Thoracic aorta (tissue), 2 donors: ENCODE measurements around the gene SUFU. TPM values are rescaled to one million over a fixed set of nuclear protein-coding genes. Genes with fewer than 3 reads are reported as not detected.

Source experiments
- ATAC-seq: fragments of 150-250 bp; one replicate; pipeline ENCODE4 v1.8.0; 2017; ENCODE audit warnings: low read depth; ENCODE audit not compliant: insufficient number of reproducible peaks, low FRiP score
- DNase-seq: peaks from one replicate; pipeline ENCODE4 v3.0.0-alpha.2; 2020; ENCODE audit warnings: low spot score
- H3K27ac ChIP-seq, 2 donors: fragments of 200-600 bp; sonication (generic); 1 replicate in 1 of 2; 2 replicates in 1 of 2; pipeline ENCODE4 v1.5.1; 2016; ENCODE audit warnings: mild to moderate bottlenecking in 2 of 2, moderate library complexity in 2 of 2
- H3K27me3 ChIP-seq: fragments of 200-600 bp; sonication (generic); replicated peaks from 2 replicates; pipeline ENCODE4 v1.6.0; 2016; ENCODE audit warnings: mild to moderate bottlenecking; ENCODE audit not compliant: insufficient read depth
- H3K36me3 ChIP-seq: fragments of 200-600 bp; sonication (generic); one replicate; pipeline ENCODE4 v1.5.1; 2016
- H3K4me1 ChIP-seq, 2 donors: fragments of 200-600 bp; sonication (generic); 1 replicate in 1 of 2; 2 replicates in 1 of 2; pipeline versions ENCODE4 v1.5.1 to v1.6.0; 2016; ENCODE audit warnings: low read depth in 2 of 2, mild to moderate bottlenecking in 1 of 2; ENCODE audit not compliant: control insufficient read depth in 1 of 2
- H3K4me3 ChIP-seq: fragments of 200-600 bp; sonication (generic); 2 replicates; pipeline ENCODE4 v1.5.1; 2016; ENCODE audit warnings: mild to moderate bottlenecking
- H3K9me3 ChIP-seq: fragments of 200-600 bp; sonication (generic); 2 replicates; pipeline ENCODE4 v1.5.1; 2016
- CTCF ChIP-seq: fragments of 200-600 bp; sonication (generic); IDR thresholded peaks from one replicate; pipeline ENCODE4 v1.5.1; 2019; ENCODE audit warnings: antibody characterized with exemption
- total RNA-seq, 2 donors: library from RNA; depleted of rRNA; stranded (reverse); fragments of >200 nt; gene quantifications; one replicate each; pipeline versions ENCODE4 v1.1.0 to v1.2.3, GENCODE V29; 2016

SUFU gene
- total RNA-seq, 2 donors from 2014 or later = 4.6 to 7.6 TPM

DNA sequence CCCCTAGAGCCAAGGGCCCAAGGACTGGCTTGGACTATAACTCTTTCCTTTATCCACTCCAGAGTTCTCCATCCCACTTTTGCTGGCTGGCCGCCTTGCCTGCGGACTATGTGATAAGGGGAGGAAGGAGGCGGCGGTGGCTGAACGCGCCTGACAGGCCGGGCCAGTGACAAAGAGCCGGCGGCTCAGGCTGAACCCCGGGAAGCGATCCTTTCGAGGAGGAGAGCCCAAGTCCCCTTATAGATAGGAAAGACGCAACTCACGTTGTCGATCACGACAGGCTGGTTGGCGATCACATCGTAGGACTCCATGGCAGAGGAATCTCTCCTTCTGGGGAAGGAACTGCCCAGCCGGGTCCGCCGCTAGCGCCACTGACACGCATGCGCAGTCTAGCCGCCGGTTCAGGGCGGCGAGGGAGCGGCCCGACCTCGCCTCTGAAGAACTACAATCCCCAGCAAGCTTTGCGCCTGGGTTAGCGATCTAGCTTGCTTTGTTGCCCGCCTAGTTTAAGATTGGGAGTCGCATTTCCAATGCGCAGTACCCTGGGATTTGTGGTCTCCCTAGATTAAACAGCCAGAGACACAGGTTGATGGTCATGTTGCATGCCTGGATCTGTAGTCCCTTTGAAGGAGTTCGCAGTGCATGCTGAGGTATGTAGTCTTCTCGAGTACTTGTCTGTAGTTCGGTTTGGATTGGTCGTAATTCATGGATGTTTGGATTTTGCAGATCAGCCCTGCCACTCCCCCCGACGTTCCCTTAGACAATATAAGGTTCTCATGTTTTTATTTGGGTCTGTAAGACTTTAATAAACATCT lies 1.2 kb upstream of the SUFU start, which contains the start of gene ACTR1A:
ACTR1A (minus strand) TSS at position 376 of the 815 bp plus-strand sequence; CDS start at position 311, 65 bp downstream.
- H3K36me3 ChIP-seq = no peaks in the 10 kb centered on the region
- H3K4me3 ChIP-seq = peak within 1 kb of the TSS; percentile 93
- peak; percentile 86 for ATAC-seq
- H3K9me3 ChIP-seq = no peaks in the 10 kb centered on the region
- peak; percentile 88 for DNase-seq
- TF ChIP-seq CTCF = no peak
- peaks cover 27 to 56% of the 10 kb centered on the region in 2 donors for H3K4me1 ChIP-seq
- peak within 1 kb of the TSS; percentile 90 to 95 for H3K27ac ChIP-seq
- H3K27me3 ChIP-seq = no peaks in the 10 kb centered on the region

GRCh38 chr10:102504179-102504975 lies 605 bp downstream of the SUFU start:
- ATAC-seq = no peak
- H3K4me1 ChIP-seq = peaks cover 26 to 41% of the 10 kb centered on the region in 2 donors

DNA sequence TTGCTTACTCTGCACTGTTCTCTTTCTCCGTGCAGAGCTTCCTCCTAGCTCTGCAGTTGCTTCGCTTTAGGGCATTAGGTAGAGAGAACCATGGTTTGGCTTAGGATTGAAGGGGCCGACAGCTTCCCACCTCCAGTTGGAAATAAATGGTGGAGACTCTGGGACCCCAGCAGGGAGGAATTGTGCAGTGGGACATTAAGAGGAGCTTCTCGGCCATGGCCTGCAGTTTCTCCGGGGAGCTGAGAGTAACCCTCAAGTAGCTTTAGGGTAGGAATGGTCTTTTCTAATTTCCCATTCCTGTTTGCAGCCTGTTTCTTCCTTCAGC lies 1.2 kb downstream of the SUFU start:
- peaks cover 9% of the 10 kb centered on the region for H3K36me3 ChIP-seq
- no peaks in the 10 kb centered on the region for H3K9me3 ChIP-seq
- no peaks in the 10 kb centered on the region for H3K27me3 ChIP-seq
- peak overlapping the region; percentile 93 for H3K4me3 ChIP-seq
- H3K4me1 ChIP-seq = peaks cover 25 to 40% of the 10 kb centered on the region in 2 donors
- DNase-seq = no peak
- no peak for TF ChIP-seq CTCF
- no peak for ATAC-seq
- H3K27ac ChIP-seq = peak overlapping the region; percentile 55 to 68

More at GRCh38 chr10:102504179-102504975, 605 bp downstream of the SUFU start:
- H3K4me3 ChIP-seq = peak overlapping the region; percentile 93
- peaks cover 4% of the 10 kb centered on the region for H3K36me3 ChIP-seq
- peak overlapping the region; percentile 55 to 68 for H3K27ac ChIP-seq
- no peak for DNase-seq
- H3K27me3 ChIP-seq = no peaks in the 10 kb centered on the region
- no peaks in the 10 kb centered on the region for H3K9me3 ChIP-seq
- no peak for TF ChIP-seq CTCF

DNA sequence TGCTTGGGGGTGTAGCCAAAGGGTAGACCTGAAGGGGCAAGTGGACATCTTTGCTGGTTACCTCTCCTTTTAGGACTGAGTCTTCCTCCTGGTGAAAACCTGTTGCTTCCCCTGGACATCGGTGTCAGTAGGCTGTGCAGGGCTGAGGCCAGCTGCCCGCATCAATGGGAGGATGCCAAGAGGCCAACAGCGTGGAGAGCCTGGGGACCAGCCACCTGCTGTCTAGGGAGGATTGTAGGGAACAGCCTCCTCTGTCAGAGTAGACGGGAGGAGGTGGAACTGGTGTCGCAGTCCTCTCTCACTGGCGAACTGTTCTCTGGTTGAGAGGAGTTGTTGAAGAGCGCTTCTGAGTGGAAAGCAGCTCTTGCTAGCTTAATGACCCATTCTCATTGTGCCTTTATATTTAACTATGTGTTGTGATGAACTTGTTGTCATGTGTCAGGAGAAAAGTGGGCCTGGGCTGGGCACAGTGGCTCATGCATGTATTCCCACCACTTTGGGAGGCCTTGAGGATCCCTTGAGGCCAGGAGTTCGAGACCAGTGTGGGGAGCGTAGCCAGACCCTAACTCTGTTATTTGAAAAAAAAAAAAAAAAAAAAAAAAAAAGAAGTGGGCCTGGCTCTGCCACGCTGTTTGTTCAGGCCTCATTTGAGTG lies 1.8 kb downstream of the SUFU start:
- no peak for DNase-seq
- H3K27ac ChIP-seq = no peak overlapping the region

More for the DNA sequence above, 1.8 kb downstream of the SUFU start:
- peaks cover 9% of the 10 kb centered on the region for H3K36me3 ChIP-seq
- H3K4me1 ChIP-seq = peaks cover 24 to 38% of the 10 kb centered on the region in 2 donors
- H3K9me3 ChIP-seq = no peaks in the 10 kb centered on the region
- H3K27me3 ChIP-seq = no peaks in the 10 kb centered on the region
- ATAC-seq = no peak
- TF ChIP-seq CTCF = no peak
- H3K4me3 ChIP-seq = peak overlapping the region; percentile 93
